Embryonic facial prominence (tissue), 1 donor: ENCODE results near the gene KRT4.

ENCODE experiments used
- DNase-seq: peaks from one replicate; pipeline ENCODE4 v3.0.0-alpha.2; 2016; ENCODE audit errors: extremely low spot score

Gene KRT4

DNA sequence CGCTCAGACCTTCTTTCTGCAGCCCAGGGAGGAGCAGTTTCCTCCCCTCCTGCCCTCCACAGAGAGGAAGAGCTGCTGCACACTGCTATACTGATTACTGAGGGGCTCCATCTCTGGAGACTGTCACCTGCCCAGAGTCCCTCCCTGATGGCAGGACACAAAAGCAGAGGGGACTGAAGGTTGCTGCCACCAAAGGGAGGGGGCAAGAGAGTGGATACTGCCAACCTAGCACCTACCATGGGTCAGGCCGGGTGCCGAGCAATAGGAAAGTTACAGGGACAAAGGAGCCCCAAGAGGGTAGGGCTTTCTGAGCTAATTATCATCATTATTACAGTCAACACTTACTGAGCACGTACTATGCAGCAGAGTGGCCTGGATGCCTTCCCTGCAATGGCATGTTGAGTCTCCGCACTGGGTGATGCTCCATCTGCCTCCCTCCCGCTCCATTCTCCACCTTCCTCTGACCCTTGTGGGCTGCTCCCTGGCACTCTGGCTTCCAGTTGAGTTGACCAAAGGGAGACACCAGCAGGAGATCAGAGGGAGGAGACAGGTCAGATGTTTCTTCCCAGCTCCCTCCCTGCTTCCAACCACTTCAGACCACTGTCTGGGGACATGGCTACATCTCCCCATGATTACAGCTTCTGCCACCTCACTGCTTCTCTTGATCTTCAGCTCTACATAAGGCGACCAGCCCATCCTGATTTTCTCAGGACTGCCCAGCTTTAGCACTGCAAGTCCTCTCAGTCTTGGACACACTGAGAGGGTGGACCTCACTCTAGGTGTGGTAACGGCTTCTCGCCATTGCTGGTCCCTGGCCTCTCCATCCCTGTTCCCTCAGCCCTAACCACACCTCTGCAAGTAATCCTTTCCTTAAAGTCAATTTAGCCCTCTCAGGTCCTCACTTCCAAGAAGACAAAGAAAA is 22.8 kb upstream of the KRT4 start:
- no peak for DNase-seq

DNA sequence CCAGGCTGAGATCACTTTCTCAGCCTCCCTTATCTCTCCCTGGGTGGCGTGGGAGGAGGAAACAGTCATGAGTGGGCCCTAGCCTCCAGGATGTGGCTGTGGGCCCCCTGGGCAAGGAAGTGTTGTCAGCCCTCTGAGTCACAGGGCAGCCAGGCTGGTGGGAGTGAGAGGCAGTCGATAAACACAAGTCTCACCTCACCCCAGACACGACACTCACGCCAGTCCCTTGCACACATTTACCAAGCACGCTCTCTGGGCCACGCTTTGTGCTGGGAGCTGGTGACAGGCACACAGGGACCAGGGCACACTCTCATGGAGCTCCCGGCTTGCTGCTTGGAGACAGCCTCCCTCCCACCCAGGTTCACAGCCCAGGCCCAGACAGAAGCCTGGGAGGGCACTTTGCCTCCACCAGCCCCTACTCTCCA is 22.1 kb upstream of the KRT4 start:
- DNase-seq, result no peak

DNA sequence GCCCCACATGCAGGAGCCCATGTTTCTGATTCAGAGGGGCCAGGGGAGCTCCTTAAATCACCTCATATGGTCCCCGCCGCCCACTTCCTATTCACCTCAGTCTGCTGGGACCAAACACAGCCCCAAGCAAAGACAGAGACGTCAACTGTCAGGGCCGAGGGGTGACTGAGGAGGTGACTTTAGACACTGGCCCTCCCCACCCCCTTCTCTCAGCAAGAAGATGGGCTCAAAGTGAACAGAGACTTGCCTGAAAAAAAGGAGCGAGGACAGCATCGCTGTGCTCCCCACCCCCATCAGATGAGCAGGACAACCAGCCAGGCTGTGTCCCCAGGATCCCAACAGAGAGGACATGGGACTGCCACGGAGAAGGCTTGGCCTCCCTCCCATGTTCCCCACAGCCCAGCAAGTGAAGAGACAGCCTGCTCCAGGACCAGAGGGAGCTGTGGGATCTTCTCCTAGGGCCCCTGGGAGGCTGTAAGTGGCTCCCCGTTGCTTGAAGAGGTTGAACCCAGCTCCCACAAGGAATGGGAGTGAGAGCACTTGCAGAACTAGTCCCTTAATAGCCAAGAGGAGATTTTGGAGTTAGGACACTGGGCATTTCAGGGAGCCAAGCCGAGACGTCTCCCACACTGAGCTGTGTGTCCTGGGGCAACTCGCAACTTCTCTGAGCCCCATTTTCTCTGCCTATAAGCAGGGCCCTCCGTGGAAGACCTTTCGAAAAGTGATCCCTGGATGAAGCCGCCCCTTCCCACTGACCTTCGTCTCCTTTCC is 21.5 kb upstream of the KRT4 start:
- no peak for DNase-seq

GRCh38 chr12:52834727-52835001 is 20.7 kb upstream of the KRT4 start:
- no peak for DNase-seq

DNA sequence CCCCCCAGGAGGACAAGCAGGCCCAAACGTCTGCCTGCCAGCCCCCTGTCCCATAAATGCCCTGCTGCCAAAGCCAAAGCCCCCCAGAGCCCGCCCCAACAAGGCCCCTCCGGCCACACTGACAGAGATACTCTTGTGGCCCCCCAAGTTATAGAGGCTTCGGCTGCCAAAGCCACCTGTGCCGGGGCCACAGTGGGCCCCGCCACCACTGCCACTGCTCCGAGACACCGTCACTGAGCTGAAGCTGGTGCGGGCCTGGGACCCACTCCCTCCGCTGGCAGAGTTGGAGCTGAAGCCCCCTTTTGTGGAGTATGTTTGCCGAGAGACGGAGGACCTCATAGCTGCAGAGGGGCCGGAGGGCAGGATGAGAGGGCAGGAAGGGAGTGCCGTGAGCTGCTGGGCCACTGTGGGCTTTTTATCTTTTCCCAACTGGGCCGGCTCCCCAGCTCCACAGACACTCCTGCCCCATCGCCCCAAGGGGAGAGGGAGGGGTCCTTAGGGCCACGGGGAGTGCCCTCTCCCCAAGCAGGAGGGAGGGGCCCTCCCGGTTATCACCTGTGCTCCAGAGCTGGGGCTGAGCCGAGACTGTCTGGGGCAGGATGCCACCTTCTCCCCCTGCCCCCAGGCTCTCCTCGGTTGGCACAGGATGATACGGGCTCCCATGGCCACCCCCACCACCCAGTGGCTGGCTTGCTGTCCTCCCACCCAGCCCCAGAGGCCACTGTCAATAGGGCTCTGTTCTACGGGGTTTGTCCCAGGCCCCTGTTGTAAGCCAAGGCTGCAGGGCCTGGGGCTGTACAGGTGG is 20.2 kb upstream of the KRT4 start, which contains the start of gene KRT79:
Gene KRT79, minus strand, starts transcription at position 390 of the 805 bp plus-strand sequence. Its CDS starts 51 bp downstream, at position 339.
- DNase-seq, result no peak

DNA sequence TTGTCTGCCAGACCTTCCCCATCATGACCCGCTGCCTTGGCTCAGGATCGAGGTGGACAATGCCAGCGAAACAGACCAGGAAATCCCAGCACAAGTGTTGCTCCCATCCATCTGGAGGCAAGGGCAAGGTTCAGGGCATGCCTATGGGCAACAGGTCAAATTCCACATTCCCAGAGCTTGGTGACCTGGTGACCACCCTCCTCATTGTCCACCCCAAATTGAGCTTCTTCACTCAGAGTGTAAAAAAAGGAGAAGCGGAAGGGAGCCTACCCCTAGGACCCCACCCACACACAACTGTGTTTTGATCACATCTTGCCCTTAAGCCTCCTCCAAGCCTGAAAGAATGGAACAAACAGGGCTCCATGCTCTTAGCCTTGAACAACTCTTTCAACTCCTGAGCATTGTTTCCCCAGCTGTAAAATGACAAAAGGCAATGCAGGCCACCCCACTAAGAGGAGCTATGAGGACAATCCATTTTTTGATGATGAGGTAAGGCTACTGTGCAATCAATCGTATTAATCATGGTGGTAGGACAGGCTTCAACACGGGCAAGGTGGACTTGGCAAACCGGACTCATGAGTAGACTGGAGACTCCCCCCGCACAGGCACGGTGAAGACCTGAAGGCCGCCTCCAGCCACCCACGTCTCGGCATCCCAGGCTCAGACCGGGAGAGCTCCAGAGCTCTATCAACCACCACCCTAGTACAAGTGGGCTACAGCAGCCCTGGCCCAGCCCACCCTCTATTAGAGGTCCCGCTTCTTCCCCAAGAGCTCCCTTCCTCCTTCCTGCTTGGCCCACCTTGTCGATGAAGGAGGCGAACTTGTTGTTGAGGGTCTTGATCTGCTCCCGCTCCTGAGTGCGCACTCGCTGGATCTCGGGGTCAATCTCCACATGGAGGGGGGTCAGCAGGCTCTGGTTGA is 19.3 kb upstream of the KRT4 start:
- no peak for DNase-seq

GRCh38 chr12:52832451-52832850 is 18.5 kb upstream of the KRT4 start:
- no peak for DNase-seq

DNA sequence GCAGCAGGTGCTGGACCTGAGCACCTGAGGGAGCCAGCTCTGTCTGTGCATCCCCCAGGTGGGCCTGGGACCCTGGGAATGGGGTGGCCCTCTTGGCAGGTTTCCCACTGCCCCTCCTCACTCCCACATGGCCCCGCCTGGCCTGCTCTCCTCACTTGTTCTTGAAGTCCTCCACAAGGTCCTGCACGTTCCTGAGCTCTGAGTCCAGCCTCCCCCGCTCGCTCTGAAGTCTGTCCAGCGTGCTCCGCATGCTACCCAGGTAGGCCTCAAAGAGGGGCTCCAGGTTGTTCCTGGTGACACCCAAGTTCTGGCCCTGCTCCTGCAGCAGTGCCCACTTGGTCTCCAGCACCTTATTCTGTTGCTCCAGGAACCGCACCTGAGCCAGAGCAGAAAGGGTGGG is 17.3 kb upstream of the KRT4 start:
- no peak for DNase-seq

- no peak for DNase-seq
Measured at GRCh38 chr12:52829986-52830770, 16.3 kb upstream of the KRT4 start.

DNA sequence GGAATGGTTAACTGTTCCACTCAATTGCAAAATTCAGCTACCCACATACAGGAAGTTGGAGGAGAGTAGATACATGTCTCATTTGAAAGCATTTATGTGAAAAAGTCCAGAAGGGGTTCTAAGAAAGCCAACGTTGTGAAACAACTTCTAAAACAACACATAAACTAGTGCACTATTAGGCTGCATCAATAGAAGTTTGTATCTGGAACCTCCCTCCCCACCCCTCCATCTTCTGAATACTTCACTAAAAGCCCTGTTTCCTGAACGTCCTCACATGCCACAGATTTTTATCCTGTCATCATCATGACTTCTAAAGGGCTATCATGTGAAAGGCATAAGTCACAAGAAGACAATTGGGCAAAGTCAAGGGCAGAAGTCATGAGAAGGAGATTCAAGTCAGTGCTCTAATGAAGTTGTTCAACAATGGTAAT is 14.7 kb upstream of the KRT4 start:
- no peak for DNase-seq

- no peak for DNase-seq
Measured at GRCh38 chr12:52828156-52828555, 14.2 kb upstream of the KRT4 start.

GRCh38 chr12:52827499-52828090 is 13.7 kb upstream of the KRT4 start:
- no peak for DNase-seq

DNA sequence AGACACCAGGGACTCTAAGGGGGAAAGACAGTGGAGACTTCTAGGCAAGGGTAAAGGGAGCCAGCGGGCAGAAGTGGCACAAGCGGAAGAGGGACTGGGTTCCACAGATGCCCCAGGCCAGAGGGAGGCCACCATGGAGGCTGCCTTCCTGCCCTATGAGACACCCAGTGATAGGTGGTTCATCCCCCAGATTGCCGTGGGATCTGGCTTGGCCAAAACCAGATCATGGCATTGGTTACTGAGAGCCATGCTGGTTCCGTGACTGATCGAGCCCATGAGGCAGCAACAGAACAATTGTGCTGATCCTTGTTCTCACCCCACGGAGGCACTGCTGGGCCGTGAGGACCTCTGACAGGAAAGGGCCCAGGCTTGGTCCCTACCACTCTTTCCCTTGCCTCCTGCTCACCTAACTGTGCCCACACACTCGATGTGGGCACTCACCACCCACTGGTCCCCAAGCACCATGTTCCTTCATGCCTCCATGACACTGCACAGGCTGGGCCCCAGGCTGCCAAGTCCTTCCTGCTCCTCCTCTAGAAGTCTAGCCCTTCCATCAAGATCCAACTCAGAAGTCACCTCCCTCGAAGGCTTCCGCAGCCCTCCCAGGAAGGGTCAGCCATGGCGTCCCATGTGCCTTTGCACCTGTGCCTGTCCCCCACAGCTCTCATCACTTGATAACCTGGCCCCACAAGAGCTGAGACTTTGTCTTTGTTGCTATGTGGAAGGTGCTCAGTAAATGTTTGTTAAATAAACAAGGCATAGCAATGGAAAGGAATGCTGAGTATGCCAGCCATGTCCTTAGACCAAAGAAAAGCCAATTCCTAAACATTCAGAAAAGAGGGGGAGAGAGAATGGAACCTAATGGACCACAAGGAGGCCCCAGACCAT is 12.9 kb upstream of the KRT4 start:
- no peak for DNase-seq

DNA sequence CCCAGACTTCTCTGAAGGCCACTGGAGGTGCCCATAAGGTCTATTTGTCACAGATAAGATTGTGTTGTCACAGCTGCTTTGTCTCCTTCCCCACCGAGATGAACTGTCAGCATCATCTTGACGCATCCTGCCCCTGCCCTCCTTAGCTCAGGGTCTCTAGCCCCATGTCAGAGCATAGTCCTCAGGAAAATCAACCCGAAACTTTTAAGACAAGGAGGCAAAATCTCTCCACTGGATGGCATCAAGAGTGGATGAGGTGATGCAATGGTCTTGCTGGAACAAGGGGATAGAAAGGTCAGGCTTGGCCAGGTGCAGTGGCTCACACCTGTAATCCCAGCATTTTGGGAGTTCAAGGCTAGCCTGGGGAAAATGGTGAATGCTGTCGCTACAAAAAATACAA is 12.0 kb upstream of the KRT4 start:
- no peak for DNase-seq

GRCh38 chr12:52824741-52825410 is 11.0 kb upstream of the KRT4 start:
- DNase-seq, result no peak

DNA sequence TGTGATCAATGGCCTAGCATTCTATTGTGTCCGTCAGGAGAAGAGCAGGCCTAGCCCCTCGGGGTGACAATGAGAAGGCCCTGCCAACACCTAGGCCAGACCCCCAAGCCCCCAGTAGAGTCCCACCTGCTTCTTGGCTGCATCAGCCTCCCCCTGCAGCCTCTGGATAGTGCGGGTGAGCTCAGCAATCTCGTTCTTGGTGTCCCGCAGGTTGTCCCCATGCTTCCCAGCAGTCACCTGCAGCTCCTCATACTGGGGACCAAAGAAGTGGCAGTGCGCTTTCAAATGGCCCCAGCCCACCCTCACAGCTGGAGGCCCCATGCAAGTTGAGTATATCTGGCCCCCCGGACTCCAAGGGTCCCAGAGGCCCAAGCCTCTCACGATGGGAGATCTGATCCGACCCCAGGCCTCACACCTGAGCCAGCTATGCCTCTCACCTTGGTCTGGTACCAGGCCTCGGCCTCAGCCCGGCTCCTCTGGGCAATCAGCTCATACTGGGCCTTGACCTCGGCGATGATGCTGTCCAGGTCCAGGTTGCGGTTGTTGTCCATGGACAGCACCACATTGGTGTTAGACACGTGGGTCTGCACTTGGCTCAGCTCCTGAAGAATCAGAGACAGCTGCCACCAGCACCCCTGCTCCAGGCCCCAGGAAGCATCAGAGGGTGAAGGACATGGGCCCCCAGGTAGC is 10.0 kb upstream of the KRT4 start:
- no peak for DNase-seq

GRCh38 chr12:52822771-52823510 is 9.0 kb upstream of the KRT4 start:
- no peak for DNase-seq
